22Rv1 (cell line): ENCODE measurements around the gene LSP1.

ENCODE experiments used
- ZFX ChIP-seq: fragments of 450-650 bp; IDR thresholded peaks from 2 replicates; pipeline ENCODE4 v1.6.1; 2017; ENCODE audit warnings: antibody characterized with exemption, borderline replicate concordance
- TF ChIP-seq, protein P1 (sequence below): fragments of 450-650 bp; IDR thresholded peaks from 2 replicates; pipeline ENCODE4 v1.5.1; 2017; ENCODE audit warnings: mild to moderate bottlenecking

DNA sequence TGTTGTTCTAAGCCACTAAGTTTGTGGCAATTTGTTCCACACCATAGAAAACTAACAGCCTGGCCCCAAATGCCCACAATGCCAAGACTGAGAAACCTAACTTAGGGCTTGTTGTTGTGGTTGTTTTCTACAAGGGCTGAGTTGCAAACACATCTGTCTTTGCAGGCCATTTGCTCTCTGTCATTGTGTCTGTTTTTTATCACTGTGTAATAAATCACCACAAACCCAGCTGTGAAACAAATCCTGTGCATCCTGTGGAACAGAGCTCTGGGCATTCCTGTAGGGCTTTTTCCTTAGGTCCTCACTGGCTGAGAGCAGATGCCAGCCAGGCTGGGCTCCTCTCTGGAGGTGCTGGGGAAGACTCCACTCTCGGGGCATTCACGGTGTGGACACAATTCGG lies 33.8 kb upstream of the LSP1 start:
- TF ChIP-seq, protein P1, sequence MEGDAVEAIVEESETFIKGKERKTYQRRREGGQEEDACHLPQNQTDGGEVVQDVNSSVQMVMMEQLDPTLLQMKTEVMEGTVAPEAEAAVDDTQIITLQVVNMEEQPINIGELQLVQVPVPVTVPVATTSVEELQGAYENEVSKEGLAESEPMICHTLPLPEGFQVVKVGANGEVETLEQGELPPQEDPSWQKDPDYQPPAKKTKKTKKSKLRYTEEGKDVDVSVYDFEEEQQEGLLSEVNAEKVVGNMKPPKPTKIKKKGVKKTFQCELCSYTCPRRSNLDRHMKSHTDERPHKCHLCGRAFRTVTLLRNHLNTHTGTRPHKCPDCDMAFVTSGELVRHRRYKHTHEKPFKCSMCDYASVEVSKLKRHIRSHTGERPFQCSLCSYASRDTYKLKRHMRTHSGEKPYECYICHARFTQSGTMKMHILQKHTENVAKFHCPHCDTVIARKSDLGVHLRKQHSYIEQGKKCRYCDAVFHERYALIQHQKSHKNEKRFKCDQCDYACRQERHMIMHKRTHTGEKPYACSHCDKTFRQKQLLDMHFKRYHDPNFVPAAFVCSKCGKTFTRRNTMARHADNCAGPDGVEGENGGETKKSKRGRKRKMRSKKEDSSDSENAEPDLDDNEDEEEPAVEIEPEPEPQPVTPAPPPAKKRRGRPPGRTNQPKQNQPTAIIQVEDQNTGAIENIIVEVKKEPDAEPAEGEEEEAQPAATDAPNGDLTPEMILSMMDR = no peak
- no peak for TF ChIP-seq ZFX
